ENCODE results near the gene C4orf50.

DNA sequence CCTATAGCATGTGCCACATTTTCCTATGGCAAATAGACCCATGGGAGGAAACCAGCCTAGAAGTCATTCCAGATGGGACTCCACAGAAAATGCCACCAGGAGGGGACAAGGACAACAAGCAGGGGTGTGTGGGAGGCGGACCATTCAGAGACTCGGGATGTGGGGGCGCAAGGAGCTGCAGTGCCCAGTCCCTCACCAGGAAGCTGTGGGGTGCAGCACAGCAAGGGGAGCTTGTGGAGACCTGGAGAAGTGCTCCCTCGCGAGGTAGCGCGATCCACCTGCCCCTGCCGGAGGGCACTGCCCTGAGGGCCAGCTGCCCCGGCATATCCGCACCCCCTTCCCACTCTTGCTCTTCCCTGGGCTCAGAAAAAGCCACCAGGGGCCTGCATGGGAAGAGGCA, 45.5 kb upstream of the C4orf50 start:
- TF ChIP-seq, protein P1, sequence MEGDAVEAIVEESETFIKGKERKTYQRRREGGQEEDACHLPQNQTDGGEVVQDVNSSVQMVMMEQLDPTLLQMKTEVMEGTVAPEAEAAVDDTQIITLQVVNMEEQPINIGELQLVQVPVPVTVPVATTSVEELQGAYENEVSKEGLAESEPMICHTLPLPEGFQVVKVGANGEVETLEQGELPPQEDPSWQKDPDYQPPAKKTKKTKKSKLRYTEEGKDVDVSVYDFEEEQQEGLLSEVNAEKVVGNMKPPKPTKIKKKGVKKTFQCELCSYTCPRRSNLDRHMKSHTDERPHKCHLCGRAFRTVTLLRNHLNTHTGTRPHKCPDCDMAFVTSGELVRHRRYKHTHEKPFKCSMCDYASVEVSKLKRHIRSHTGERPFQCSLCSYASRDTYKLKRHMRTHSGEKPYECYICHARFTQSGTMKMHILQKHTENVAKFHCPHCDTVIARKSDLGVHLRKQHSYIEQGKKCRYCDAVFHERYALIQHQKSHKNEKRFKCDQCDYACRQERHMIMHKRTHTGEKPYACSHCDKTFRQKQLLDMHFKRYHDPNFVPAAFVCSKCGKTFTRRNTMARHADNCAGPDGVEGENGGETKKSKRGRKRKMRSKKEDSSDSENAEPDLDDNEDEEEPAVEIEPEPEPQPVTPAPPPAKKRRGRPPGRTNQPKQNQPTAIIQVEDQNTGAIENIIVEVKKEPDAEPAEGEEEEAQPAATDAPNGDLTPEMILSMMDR (IDR thresholded peaks at IDR 0.05) = no peak
- TF ChIP-seq EZH2 (IDR thresholded peaks at IDR 0.05; ENCODE audit: borderline replicate concordance, insufficient read depth, low read depth, low read length, poor library complexity, severe bottlenecking) = no peak
